Osteoblast (primary cell): ENCODE data around the gene GAB4. TPM values are rescaled to one million over a fixed set of nuclear protein-coding genes. Genes with fewer than 3 reads are reported as not detected.

Experiments
- DNase-seq: peaks from one replicate; pipeline ENCODE4 v3.0.0; 2011; ENCODE audit warnings: low spot score, mixed read lengths; ENCODE audit not compliant: insufficient read length; ENCODE audit errors: missing footprints
- H2AFZ ChIP-seq: 2 replicates; pipeline ENCODE4 v1.6.0; 2011; ENCODE audit warnings: mild to moderate bottlenecking, low read length
- H3K27ac ChIP-seq: 2 replicates; pipeline ENCODE4 v1.5.1; 2011; ENCODE audit warnings: mild to moderate bottlenecking, low read depth, low read length, moderate library complexity
- H3K27me3 ChIP-seq: 2 replicates; pipeline ENCODE4 v1.6.0; 2012; ENCODE audit warnings: mild to moderate bottlenecking, control low read depth, inconsistent platforms, low read length, moderate library complexity; ENCODE audit not compliant: insufficient read depth
- H3K36me3 ChIP-seq: 2 replicates; pipeline ENCODE4 v1.5.1; 2011; ENCODE audit warnings: mild to moderate bottlenecking, low read length, control low read depth, moderate library complexity; ENCODE audit not compliant: insufficient read depth
- H3K4me1 ChIP-seq: 2 replicates; pipeline ENCODE4 v1.5.1; 2011; ENCODE audit warnings: mild to moderate bottlenecking, low read length, control low read depth, moderate library complexity; ENCODE audit not compliant: insufficient read depth
- H3K4me2 ChIP-seq: 2 replicates; pipeline ENCODE4 v1.6.0; 2011; ENCODE audit warnings: mild to moderate bottlenecking, low read length; ENCODE audit not compliant: insufficient read depth
- H3K4me3 ChIP-seq: fragments of 200-600 bp; sonication (generic); 3 replicates; pipeline ENCODE4 v1.5.1; 2012; ENCODE audit warnings: mild to moderate bottlenecking, low read length, inconsistent platforms; ENCODE audit not compliant: insufficient read depth
- H3K79me2 ChIP-seq: 2 replicates; pipeline ENCODE4 v1.6.0; 2012; ENCODE audit warnings: mild to moderate bottlenecking, low read length, control low read depth, inconsistent platforms; ENCODE audit not compliant: insufficient read depth
- H3K9me3 ChIP-seq: 2 replicates; pipeline ENCODE4 v1.5.1; 2011; ENCODE audit warnings: low read depth, low read length, control low read depth
- H4K20me1 ChIP-seq: 2 replicates; pipeline ENCODE4 v1.6.0; 2012; ENCODE audit warnings: mild to moderate bottlenecking, low read length, control low read depth; ENCODE audit not compliant: insufficient read depth
- CTCF ChIP-seq: IDR thresholded peaks from 2 replicates; pipeline ENCODE4 v1.5.1; 2011; ENCODE audit warnings: mild to moderate bottlenecking, low read depth, low read length, moderate library complexity; ENCODE audit errors: extremely low read depth
- total RNA-seq: library from RNA; depleted of rRNA; stranded (reverse); fragments of >200 nt; gene quantifications from 2 replicates; pipeline ENCODE4 v1.2.3, GENCODE V29; 2012

The GAB4 gene
- total RNA-seq, 1 donor, result not detected

GRCh38 chr22:16974298-16975084 lies 33.5 kb downstream of the GAB4 start:
- H3K27me3 ChIP-seq, result no peaks in the 10 kb centered on the region
- no peak for TF ChIP-seq CTCF
- H3K4me2 ChIP-seq, result no peak overlapping the region
- no peak overlapping the region for H3K4me3 ChIP-seq
- H4K20me1 ChIP-seq, result no peaks in the 10 kb centered on the region
- DNase-seq, result no peak
- H3K79me2 ChIP-seq, result no peaks in the 10 kb centered on the region
- H3K27ac ChIP-seq, result no peak overlapping the region
- no peaks in the 10 kb centered on the region for H3K9me3 ChIP-seq
- H3K36me3 ChIP-seq, result no peaks in the 10 kb centered on the region
- H3K4me1 ChIP-seq, result no peaks in the 10 kb centered on the region
- H2AFZ ChIP-seq, result no peak overlapping the region

GRCh38 chr22:16973591-16974297 lies 34.3 kb downstream of the GAB4 start:
- DNase-seq, result no peak
- TF ChIP-seq CTCF, result no peak
- H3K4me2 ChIP-seq, result no peak overlapping the region
- no peaks in the 10 kb centered on the region for H3K27me3 ChIP-seq
- no peaks in the 10 kb centered on the region for H3K79me2 ChIP-seq
- no peak overlapping the region for H2AFZ ChIP-seq
- no peak overlapping the region for H3K4me3 ChIP-seq
- H3K4me1 ChIP-seq, result no peaks in the 10 kb centered on the region
- no peaks in the 10 kb centered on the region for H3K9me3 ChIP-seq
- H4K20me1 ChIP-seq, result no peaks in the 10 kb centered on the region
- H3K36me3 ChIP-seq, result no peaks in the 10 kb centered on the region
- H3K27ac ChIP-seq, result no peak overlapping the region

GRCh38 chr22:16972311-16972710 lies 35.7 kb downstream of the GAB4 start:
- no peaks in the 10 kb centered on the region for H3K9me3 ChIP-seq
- no peak overlapping the region for H3K4me2 ChIP-seq
- DNase-seq, result no peak
- H3K4me1 ChIP-seq, result no peaks in the 10 kb centered on the region
- H2AFZ ChIP-seq, result no peak overlapping the region
- no peak overlapping the region for H3K4me3 ChIP-seq
- no peak for TF ChIP-seq CTCF
- H3K27ac ChIP-seq, result no peak overlapping the region
- no peaks in the 10 kb centered on the region for H4K20me1 ChIP-seq
- no peaks in the 10 kb centered on the region for H3K27me3 ChIP-seq
- H3K79me2 ChIP-seq, result no peaks in the 10 kb centered on the region
- no peaks in the 10 kb centered on the region for H3K36me3 ChIP-seq

GRCh38 chr22:16970446-16970845 lies 37.6 kb downstream of the GAB4 start:
- Histone ChIP-seq H2AFZ (no peak overlapping the region), H3K4me1 (no peaks in the 10 kb centered on the region), H3K27ac (no peak overlapping the region), H3K27me3 (no peaks in the 10 kb centered on the region), H4K20me1 (no peaks in the 10 kb centered on the region), H3K9me3 (no peaks in the 10 kb centered on the region), H3K79me2 (no peaks in the 10 kb centered on the region), H3K4me2 (no peak overlapping the region), H3K4me3 (no peak overlapping the region), H3K36me3 (no peaks in the 10 kb centered on the region)
- no peak for DNase-seq
- no peak for TF ChIP-seq CTCF
